CD4-positive, alpha-beta T cell (primary cell): ENCODE data around the gene DROSHA. TPM values are rescaled to one million over a fixed set of nuclear protein-coding genes. Genes with fewer than 3 reads are reported as not detected.

Source experiments
- ATAC-seq: fragments of 200-7000 bp; cut with Tn5 transposase; one replicate; pipeline ENCODE4 v1.10.0; 2022; ENCODE audit warnings: mild to moderate bottlenecking; ENCODE audit not compliant: poor library complexity
- CTCF ChIA-PET: fragments of 350-600 bp; sonication (Branson Sonifier 250); formaldehyde crosslinking; loops from one replicate; lab custom pipeline; 2021; ENCODE audit warnings: antibody characterized with exemption, inconsistent platforms; lab: Charles Lee
- POLR2A ChIA-PET: fragments of 350-600 bp; sonication (Branson Sonifier 250); formaldehyde crosslinking; loops from one replicate; lab custom pipeline; 2021; ENCODE audit warnings: antibody characterized with exemption, inconsistent platforms; lab: Charles Lee
- DNase-seq, 14 experiments: peaks; one replicate each; pipeline ENCODE4 v3.0.0-alpha.2; 2013 to 2020; ENCODE audit warnings: mixed read lengths in 2 of 14
- H3K27ac ChIP-seq, 2 donors: one replicate each; pipeline versions ENCODE4 v1.5.1 to v1.7.0; 2013; ENCODE audit warnings: low read length in 2 of 2, low read depth in 1 of 2, mild to moderate bottlenecking in 1 of 2
- H3K27me3 ChIP-seq, 2 experiments: 1 replicate in 1 of 2; 2 replicates in 1 of 2; pipeline versions ENCODE4 v1.6.1 to v1.7.0; 2013; ENCODE audit warnings: low read length in 2 of 2, control low read depth in 1 of 2, mild to moderate bottlenecking in 1 of 2, moderate library complexity in 1 of 2; ENCODE audit not compliant: insufficient read depth in 2 of 2, control insufficient read depth in 1 of 2
- H3K36me3 ChIP-seq: one replicate; pipeline ENCODE4 v1.6.1; 2013; ENCODE audit warnings: low read length, control low read depth; ENCODE audit not compliant: insufficient read depth
- H3K4me1 ChIP-seq: one replicate; pipeline ENCODE4 v1.6.1; 2013; ENCODE audit warnings: low read length, control low read depth; ENCODE audit not compliant: insufficient read depth
- H3K4me3 ChIP-seq: one replicate; pipeline ENCODE4 v1.5.1; 2013; ENCODE audit warnings: mild to moderate bottlenecking, low read length, moderate library complexity
- H3K9me3 ChIP-seq, 2 experiments: 1 replicate in 1 of 2; 2 replicates in 1 of 2; pipeline versions ENCODE4 v1.6.1 to v1.7.0; 2013; ENCODE audit warnings: low read length in 2 of 2, mild to moderate bottlenecking in 2 of 2, control low read depth in 1 of 2, moderate library complexity in 1 of 2; ENCODE audit not compliant: control insufficient read depth in 1 of 2, insufficient read depth in 1 of 2
- H3K27ac Mint-ChIP-seq: one replicate; pipeline ENCODE4 v1.8.0; 2020; ENCODE audit warnings: mixed read lengths
- H3K27me3 Mint-ChIP-seq: one replicate; pipeline ENCODE4 v1.8.0; 2021; ENCODE audit warnings: mixed read lengths
- H3K36me3 Mint-ChIP-seq: one replicate; pipeline ENCODE4 v1.8.0; 2021; ENCODE audit warnings: low read depth, mixed read lengths
- H3K4me1 Mint-ChIP-seq: one replicate; pipeline ENCODE4 v1.8.0; 2021; ENCODE audit warnings: low read depth, mixed read lengths
- H3K4me3 Mint-ChIP-seq: one replicate; pipeline ENCODE4 v1.8.0; 2020; ENCODE audit warnings: mild to moderate bottlenecking, mixed read lengths
- H3K9me3 Mint-ChIP-seq: one replicate; pipeline ENCODE4 v1.8.0; 2020; ENCODE audit warnings: mixed read lengths
- intact Hi-C, 2 experiments: fragments of 100-400 bp; cut with DNase I in 1 of 2; cut with micrococcal nuclease in 1 of 2; formaldehyde crosslinking; loops; one replicate each; pipeline versions ENCODE4 v1.15.1 to v1.9.0; 2023 to 2025; cut with DNase I, micrococcal nuclease
- total RNA-seq, 174 experiments: library from RNA in 2 of 174; stranded (reverse) in 2 of 174; gene quantifications; one replicate each; pipeline ENCODE4 v1.2.3 and lab custom pipeline; 2021 to 2026
- TF ChIP-seq, protein P1 (sequence below): fragments of 200-600 bp; IDR thresholded peaks from one replicate; pipeline ENCODE4 v1.8.0; 2022; ENCODE audit warnings: antibody characterized with exemption, mild to moderate bottlenecking

The DROSHA gene
- total RNA-seq, 2 experiments from 2014 or later = 28.8 to 38.1 TPM

DNA sequence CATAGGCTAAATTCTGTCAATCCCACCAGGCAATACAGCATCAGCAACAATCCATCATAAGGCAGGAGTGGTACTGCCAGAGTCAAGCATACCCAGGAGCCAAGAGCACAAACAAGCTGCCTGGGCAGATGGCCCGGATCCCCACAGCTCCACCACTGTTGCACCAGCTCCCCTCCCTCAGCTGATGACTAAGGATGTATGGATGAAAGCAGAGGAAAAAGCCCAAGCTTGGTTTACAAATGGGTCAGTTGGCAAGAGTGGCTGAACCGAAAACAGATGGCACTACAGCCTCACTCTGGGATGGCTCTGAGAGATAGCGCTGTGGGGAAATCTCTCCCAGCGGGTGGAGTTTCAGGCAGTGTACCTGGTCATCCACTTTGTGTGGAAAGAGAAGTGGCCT lies 29.4 kb downstream of the DROSHA start:
- no peak for ATAC-seq
- H3K4me1 Mint-ChIP-seq = no peaks in the 10 kb centered on the region

DNA sequence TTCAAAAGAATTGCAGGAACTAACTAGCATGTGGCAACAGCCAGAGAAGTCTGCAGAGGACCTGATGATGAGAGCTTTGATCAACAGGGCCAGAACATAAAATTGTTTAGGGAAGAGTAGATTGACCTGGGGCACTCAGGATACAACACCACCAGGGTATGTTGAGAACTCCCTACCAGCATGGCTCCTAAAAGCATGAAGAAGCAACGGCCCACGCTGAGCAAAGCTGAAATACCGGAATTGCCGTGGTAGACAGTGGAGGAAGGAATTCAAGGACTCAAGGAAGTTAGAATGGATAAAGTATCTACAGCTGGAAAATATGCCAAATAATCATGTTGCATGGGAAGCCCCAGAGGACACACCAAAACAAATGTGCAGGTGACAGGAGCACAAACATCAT lies 31.6 kb downstream of the DROSHA start:
- H3K9me3 Mint-ChIP-seq = no peaks in the 10 kb centered on the region
- intact Hi-C loops = no loop called here
- TF ChIP-seq, protein P1, sequence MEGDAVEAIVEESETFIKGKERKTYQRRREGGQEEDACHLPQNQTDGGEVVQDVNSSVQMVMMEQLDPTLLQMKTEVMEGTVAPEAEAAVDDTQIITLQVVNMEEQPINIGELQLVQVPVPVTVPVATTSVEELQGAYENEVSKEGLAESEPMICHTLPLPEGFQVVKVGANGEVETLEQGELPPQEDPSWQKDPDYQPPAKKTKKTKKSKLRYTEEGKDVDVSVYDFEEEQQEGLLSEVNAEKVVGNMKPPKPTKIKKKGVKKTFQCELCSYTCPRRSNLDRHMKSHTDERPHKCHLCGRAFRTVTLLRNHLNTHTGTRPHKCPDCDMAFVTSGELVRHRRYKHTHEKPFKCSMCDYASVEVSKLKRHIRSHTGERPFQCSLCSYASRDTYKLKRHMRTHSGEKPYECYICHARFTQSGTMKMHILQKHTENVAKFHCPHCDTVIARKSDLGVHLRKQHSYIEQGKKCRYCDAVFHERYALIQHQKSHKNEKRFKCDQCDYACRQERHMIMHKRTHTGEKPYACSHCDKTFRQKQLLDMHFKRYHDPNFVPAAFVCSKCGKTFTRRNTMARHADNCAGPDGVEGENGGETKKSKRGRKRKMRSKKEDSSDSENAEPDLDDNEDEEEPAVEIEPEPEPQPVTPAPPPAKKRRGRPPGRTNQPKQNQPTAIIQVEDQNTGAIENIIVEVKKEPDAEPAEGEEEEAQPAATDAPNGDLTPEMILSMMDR = no peak
- no peaks in the 10 kb centered on the region for H3K4me1 Mint-ChIP-seq
- H3K27me3 Mint-ChIP-seq = no peaks in the 10 kb centered on the region
- Histone ChIP-seq H3K27me3 (no peaks in the 10 kb centered on the region), H3K27ac (no peak overlapping the region), H3K4me3 (no peak overlapping the region), H3K36me3 (peaks cover 98% of the 10 kb centered on the region), H3K4me1 (no peaks in the 10 kb centered on the region), H3K9me3 (no peaks in the 10 kb centered on the region)
- CTCF ChIA-PET = no interaction called here
- H3K36me3 Mint-ChIP-seq = peaks cover 98% of the 10 kb centered on the region
- DNase-seq (no peak), ATAC-seq (no peak)
- POLR2A ChIA-PET = no interaction called here
- no peak overlapping the region for H3K27ac Mint-ChIP-seq
- H3K4me3 Mint-ChIP-seq = no peak overlapping the region

More for the DNA sequence above, 29.4 kb downstream of the DROSHA start:
- intact Hi-C loops = no loop called here
- TF ChIP-seq, protein P1 = no peak
- no peak overlapping the region for H3K4me3 ChIP-seq
- H3K9me3 ChIP-seq = no peaks in the 10 kb centered on the region
- H3K27ac Mint-ChIP-seq = no peak overlapping the region
- ChIA-PET POLR2A (no interaction called here), CTCF (no interaction called here)
- no peaks in the 10 kb centered on the region for H3K27me3 ChIP-seq
- no peaks in the 10 kb centered on the region for H3K27me3 Mint-ChIP-seq
- DNase-seq = no peak
- H3K27ac ChIP-seq = no peak overlapping the region
- no peaks in the 10 kb centered on the region for H3K9me3 Mint-ChIP-seq
- H3K4me1 ChIP-seq = no peaks in the 10 kb centered on the region
- H3K4me3 Mint-ChIP-seq = no peak overlapping the region
- peaks cover 86% of the 10 kb centered on the region for H3K36me3 ChIP-seq
- H3K36me3 Mint-ChIP-seq = peaks cover 92% of the 10 kb centered on the region

GRCh38 chr5:31496891-31497290 lies 35.0 kb downstream of the DROSHA start:
- peaks cover 97% of the 10 kb centered on the region for H3K36me3 Mint-ChIP-seq

More at GRCh38 chr5:31496891-31497290, 35.0 kb downstream of the DROSHA start:
- Mint-ChIP-seq H3K27ac (no peak overlapping the region), H3K4me3 (no peak overlapping the region), H3K4me1 (no peaks in the 10 kb centered on the region), H3K27me3 (no peaks in the 10 kb centered on the region), H3K9me3 (no peaks in the 10 kb centered on the region)
- Histone ChIP-seq H3K9me3 (no peaks in the 10 kb centered on the region), H3K4me3 (no peak overlapping the region), H3K4me1 (no peaks in the 10 kb centered on the region), H3K36me3 (peaks cover 92% of the 10 kb centered on the region), H3K27me3 (no peaks in the 10 kb centered on the region), H3K27ac (no peak overlapping the region)
- TF ChIP-seq, protein P1 = no peak
- ChIA-PET POLR2A (no interaction called here), CTCF (no interaction called here)
- no peak for ATAC-seq
- intact Hi-C loops = no loop called here
- DNase-seq = no peak
